Heart left ventricle (tissue), 13 donors: ENCODE measurements around the gene KCNN2.

Source experiments
- CTCF ChIP-seq, 12 donors: fragments of 200-600 bp; sonication (generic) in 4 of 12; IDR thresholded peaks; one replicate each; pipeline versions ENCODE4 v1.5.0 to v1.8.0; 2018 to 2022; ENCODE audit warnings: antibody characterized with exemption in 12 of 12, mild to moderate bottlenecking in 5 of 12
- POLR2A ChIP-seq, 2 donors: fragments of 450-650 bp; IDR thresholded peaks; one replicate each; pipeline ENCODE4 v1.6.1; 2017; ENCODE audit warnings: antibody characterized with exemption in 2 of 2, mild to moderate bottlenecking in 2 of 2, moderate library complexity in 2 of 2
- donor health status: ischemic (EF 13 %, LVEDD 7.1; RV severe dilation, severe dysfunction).
- donor health status: DM: no; HTN: yes; CAD: no.
- donor health status: DM: no; HTN: no; CAD: no.
- donor health status: ischemic (EF 25% LVEDD 6.9; RV normal size, moderate dysfunction).
- donor health status: ischemic (EF 25% LVEDD 5.7; RV mildly dilated, moderate dysfunction).
- donor health status: ischemic (EF 35%, LVEDD 5.7; RV mildly dilated, moderate dysfunction).
- donor health status: nonischemic (EF 11% LVEDD 7.7; RV severe dilation, severe dysfunction).
- donor health status: DM: yes; HTN: yes; CAD: no.
- donor health status: PGD.
- donor health status: ischemic (EF 29% LVEDD 5.4; RV normal size, mild dysfunction).
- donor health status: nonischemic (EF 23%, LVEDD 6.1; RV moderate dilation, normal function).

GRCh38 chr5:114393159-114393558, 31.3 kb downstream of the KCNN2 start:
- TF ChIP-seq CTCF (IDR thresholded peaks at IDR 0.05) (no peak), POLR2A (IDR thresholded peaks at IDR 0.05) (no peak)
